C4-2B (cell line): ENCODE data around the gene C16orf87.

ENCODE experiments used
- ZFX ChIP-seq: fragments of 450-650 bp; IDR thresholded peaks from 2 replicates; pipeline ENCODE4 v1.6.1; 2017
- TF ChIP-seq, protein P1 (sequence below): fragments of 450-650 bp; conservative IDR thresholded peaks from 2 replicates; pipeline ENCODE4 v1.5.1; 2017; ENCODE audit warnings: mild to moderate bottlenecking

- TF ChIP-seq ZFX = no peak
- TF ChIP-seq, protein P1, sequence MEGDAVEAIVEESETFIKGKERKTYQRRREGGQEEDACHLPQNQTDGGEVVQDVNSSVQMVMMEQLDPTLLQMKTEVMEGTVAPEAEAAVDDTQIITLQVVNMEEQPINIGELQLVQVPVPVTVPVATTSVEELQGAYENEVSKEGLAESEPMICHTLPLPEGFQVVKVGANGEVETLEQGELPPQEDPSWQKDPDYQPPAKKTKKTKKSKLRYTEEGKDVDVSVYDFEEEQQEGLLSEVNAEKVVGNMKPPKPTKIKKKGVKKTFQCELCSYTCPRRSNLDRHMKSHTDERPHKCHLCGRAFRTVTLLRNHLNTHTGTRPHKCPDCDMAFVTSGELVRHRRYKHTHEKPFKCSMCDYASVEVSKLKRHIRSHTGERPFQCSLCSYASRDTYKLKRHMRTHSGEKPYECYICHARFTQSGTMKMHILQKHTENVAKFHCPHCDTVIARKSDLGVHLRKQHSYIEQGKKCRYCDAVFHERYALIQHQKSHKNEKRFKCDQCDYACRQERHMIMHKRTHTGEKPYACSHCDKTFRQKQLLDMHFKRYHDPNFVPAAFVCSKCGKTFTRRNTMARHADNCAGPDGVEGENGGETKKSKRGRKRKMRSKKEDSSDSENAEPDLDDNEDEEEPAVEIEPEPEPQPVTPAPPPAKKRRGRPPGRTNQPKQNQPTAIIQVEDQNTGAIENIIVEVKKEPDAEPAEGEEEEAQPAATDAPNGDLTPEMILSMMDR = no peak
Observed at GRCh38 chr16:46839986-46840443, 9.0 kb upstream of the C16orf87 start.
